HEK293 (cell line): Measurements from ENCODE around the gene SNAPC4.
A peak's percentile ranks its signal among the peaks of the same experiment; 100 is the strongest.

Source experiments
- CTCF ChIA-PET: fragments of 350-600 bp; formaldehyde crosslinking; extraction: SDS; loops from one replicate; lab custom pipeline; 2021; ENCODE audit warnings: antibody characterized with exemption; lab: Yijun Ruan, JAX
- POLR2A ChIA-PET: fragments of 300-600 bp; formaldehyde crosslinking; extraction: SDS; loops from one replicate; lab custom pipeline; 2020; ENCODE audit warnings: antibody characterized with exemption, inconsistent platforms; lab: Yijun Ruan, JAX
- H3K27ac ChIP-seq: fragments of 200-500 bp; sonication (Bioruptor generic); 2 replicates; pipeline ENCODE4 v1.5.1; 2014; ENCODE audit warnings: low read depth, low read length, control low read depth, inconsistent platforms; ENCODE audit errors: extremely low read depth
- H3K36me3 ChIP-seq, 2 experiments: fragments of 200-500 bp in 1 of 2; sonication (Bioruptor generic) in 1 of 2; 1 replicate in 1 of 2; 2 replicates in 1 of 2; pipeline ENCODE4 v1.5.1; 2014 to 2017; ENCODE audit warnings: inconsistent platforms in 2 of 2, low read length in 2 of 2; ENCODE audit not compliant: control insufficient read depth in 2 of 2, insufficient read depth in 1 of 2
- H3K4me1 ChIP-seq: fragments of 200-500 bp; sonication (Bioruptor generic); 2 replicates; pipeline ENCODE4 v1.5.1; 2014; ENCODE audit warnings: mild to moderate bottlenecking, low read length, inconsistent platforms; ENCODE audit not compliant: control insufficient read depth, insufficient read depth
- H3K4me3 ChIP-seq: 2 replicates; pipeline ENCODE4 v1.5.1; 2011; ENCODE audit warnings: low read depth, mild to moderate bottlenecking, control low read depth, low read length, moderate library complexity
- H3K9me3 ChIP-seq: fragments of 200-500 bp; sonication (Bioruptor generic); 2 replicates; pipeline ENCODE4 v1.5.1; 2014; ENCODE audit warnings: low read depth, low read length, inconsistent platforms; ENCODE audit not compliant: control insufficient read depth, insufficient read depth
- EGR2 ChIP-seq: fragments of 450-650 bp; formaldehyde crosslinking; IDR thresholded peaks from 2 replicates; pipeline ENCODE4 v1.5.1; 2016; ENCODE audit warnings: low read depth, missing biosample characterization, missing genetic modification characterization
- GLIS1 ChIP-seq: fragments of 450-650 bp; formaldehyde crosslinking; IDR thresholded peaks from 2 replicates; pipeline ENCODE4 v1.5.1; 2016; ENCODE audit warnings: missing biosample characterization, missing genetic modification characterization
- GLIS2 ChIP-seq: fragments of 450-650 bp; formaldehyde crosslinking; IDR thresholded peaks from 2 replicates; pipeline ENCODE4 v1.5.1; 2016; ENCODE audit warnings: missing biosample characterization, missing genetic modification characterization
- HOXC10 ChIP-seq: sonication (generic); formaldehyde crosslinking; IDR thresholded peaks from 2 replicates; pipeline ENCODE4 v1.8.1; 2023; ENCODE audit warnings: mild to moderate bottlenecking, missing genetic modification reagents
- KLF1 ChIP-seq: fragments of 450-650 bp; formaldehyde crosslinking; IDR thresholded peaks from 2 replicates; pipeline ENCODE4 v1.5.1; 2016; ENCODE audit warnings: missing biosample characterization, missing genetic modification characterization
- KLF17 ChIP-seq: fragments of 450-650 bp; formaldehyde crosslinking; IDR thresholded peaks from 2 replicates; pipeline ENCODE4 v1.5.1; 2016; ENCODE audit warnings: missing biosample characterization, missing genetic modification characterization
- ZFHX2 ChIP-seq: fragments of 450-650 bp; formaldehyde crosslinking; conservative IDR thresholded peaks from 2 replicates; pipeline ENCODE4 v1.5.1; 2016; ENCODE audit warnings: missing biosample characterization, missing genetic modification characterization
- ZNF138 ChIP-seq: fragments of 450-650 bp; formaldehyde crosslinking; IDR thresholded peaks from 2 replicates; pipeline ENCODE4 v1.5.1; 2016; ENCODE audit warnings: missing biosample characterization, missing genetic modification characterization, borderline replicate concordance
- ZNF211 ChIP-seq: fragments of 450-650 bp; formaldehyde crosslinking; IDR thresholded peaks from 2 replicates; pipeline ENCODE4 v1.5.1; 2016; ENCODE audit warnings: low read depth, missing biosample characterization, missing genetic modification characterization
- ZNF335 ChIP-seq: fragments of 450-650 bp; formaldehyde crosslinking; conservative IDR thresholded peaks from 2 replicates; pipeline ENCODE4 v1.5.1; 2016; ENCODE audit warnings: missing biosample characterization, missing genetic modification characterization
- ZNF600 ChIP-seq: fragments of 450-650 bp; formaldehyde crosslinking; IDR thresholded peaks from 2 replicates; pipeline ENCODE4 v1.5.1; 2016; ENCODE audit warnings: missing biosample characterization, missing genetic modification characterization
- ZNF701 ChIP-seq: fragments of 450-650 bp; formaldehyde crosslinking; IDR thresholded peaks from 2 replicates; pipeline ENCODE4 v1.5.1; 2016; ENCODE audit warnings: missing biosample characterization, missing genetic modification characterization
- ZNF768 ChIP-seq: fragments of 450-650 bp; formaldehyde crosslinking; IDR thresholded peaks from 2 replicates; pipeline ENCODE4 v1.5.1; 2018; ENCODE audit warnings: missing biosample characterization, mild to moderate bottlenecking, missing genetic modification characterization
- ZSCAN30 ChIP-seq: fragments of 450-650 bp; IDR thresholded peaks from 2 replicates; pipeline ENCODE4 v1.5.1; 2018; ENCODE audit warnings: missing biosample characterization, mild to moderate bottlenecking, missing genetic modification characterization, moderate library complexity
- ZSCAN5A ChIP-seq: fragments of 450-650 bp; formaldehyde crosslinking; IDR thresholded peaks from 2 replicates; pipeline ENCODE4 v1.5.1; 2016; ENCODE audit warnings: missing biosample characterization, missing genetic modification characterization
- TF ChIP-seq, protein P1 (sequence below): fragments of 450-650 bp; formaldehyde crosslinking; IDR thresholded peaks from 2 replicates; pipeline ENCODE4 v1.5.1; 2016; ENCODE audit warnings: missing biosample characterization, missing genetic modification characterization
- TF ChIP-seq, protein P2 (sequence below): fragments of 450-650 bp; formaldehyde crosslinking; IDR thresholded peaks from 2 replicates; pipeline ENCODE4 v1.5.1; 2016; ENCODE audit warnings: missing biosample characterization, missing genetic modification characterization, borderline replicate concordance

Gene SNAPC4

GRCh38 chr9:136430588-136431234 is 30.7 kb upstream of the SNAPC4 start:
- no peaks in the 10 kb centered on the region for H3K4me1 ChIP-seq
- CTCF ChIA-PET, result interaction anchor here (0.7 kb wide), 1 partner anchor 32 kb away, joined by 3 read pairs; no protein-coding TSS in a partner anchor
- peaks cover 0 to 66% of the 10 kb centered on the region in 2 experiments; a peak in 2 of 3 replicates for H3K36me3 ChIP-seq
- H3K4me3 ChIP-seq, result no peak overlapping the region
- H3K9me3 ChIP-seq, result no peaks in the 10 kb centered on the region
- TF ChIP-seq ZSCAN5A, result no peak
- TF ChIP-seq, protein P1, sequence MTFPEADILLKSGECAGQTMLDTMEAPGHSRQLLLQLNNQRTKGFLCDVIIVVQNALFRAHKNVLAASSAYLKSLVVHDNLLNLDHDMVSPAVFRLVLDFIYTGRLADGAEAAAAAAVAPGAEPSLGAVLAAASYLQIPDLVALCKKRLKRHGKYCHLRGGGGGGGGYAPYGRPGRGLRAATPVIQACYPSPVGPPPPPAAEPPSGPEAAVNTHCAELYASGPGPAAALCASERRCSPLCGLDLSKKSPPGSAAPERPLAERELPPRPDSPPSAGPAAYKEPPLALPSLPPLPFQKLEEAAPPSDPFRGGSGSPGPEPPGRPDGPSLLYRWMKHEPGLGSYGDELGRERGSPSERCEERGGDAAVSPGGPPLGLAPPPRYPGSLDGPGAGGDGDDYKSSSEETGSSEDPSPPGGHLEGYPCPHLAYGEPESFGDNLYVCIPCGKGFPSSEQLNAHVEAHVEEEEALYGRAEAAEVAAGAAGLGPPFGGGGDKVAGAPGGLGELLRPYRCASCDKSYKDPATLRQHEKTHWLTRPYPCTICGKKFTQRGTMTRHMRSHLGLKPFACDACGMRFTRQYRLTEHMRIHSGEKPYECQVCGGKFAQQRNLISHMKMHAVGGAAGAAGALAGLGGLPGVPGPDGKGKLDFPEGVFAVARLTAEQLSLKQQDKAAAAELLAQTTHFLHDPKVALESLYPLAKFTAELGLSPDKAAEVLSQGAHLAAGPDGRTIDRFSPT (tag by site-specific recombination), result peak; percentile 73
- 0 out of 2 replicates have a peak, but pooled peaks have one; percentile 11 for TF ChIP-seq ZNF600 (tag by site-specific recombination)
- H3K27ac ChIP-seq, result no peak overlapping the region
- POLR2A ChIA-PET, result interaction anchor here (0.5 to 1.0 kb wide), 3 partner anchors 15 to 334 kb away, joined by 3 to 9 read pairs (median 3); partner anchors contain the start of gene DNLZ

DNA sequence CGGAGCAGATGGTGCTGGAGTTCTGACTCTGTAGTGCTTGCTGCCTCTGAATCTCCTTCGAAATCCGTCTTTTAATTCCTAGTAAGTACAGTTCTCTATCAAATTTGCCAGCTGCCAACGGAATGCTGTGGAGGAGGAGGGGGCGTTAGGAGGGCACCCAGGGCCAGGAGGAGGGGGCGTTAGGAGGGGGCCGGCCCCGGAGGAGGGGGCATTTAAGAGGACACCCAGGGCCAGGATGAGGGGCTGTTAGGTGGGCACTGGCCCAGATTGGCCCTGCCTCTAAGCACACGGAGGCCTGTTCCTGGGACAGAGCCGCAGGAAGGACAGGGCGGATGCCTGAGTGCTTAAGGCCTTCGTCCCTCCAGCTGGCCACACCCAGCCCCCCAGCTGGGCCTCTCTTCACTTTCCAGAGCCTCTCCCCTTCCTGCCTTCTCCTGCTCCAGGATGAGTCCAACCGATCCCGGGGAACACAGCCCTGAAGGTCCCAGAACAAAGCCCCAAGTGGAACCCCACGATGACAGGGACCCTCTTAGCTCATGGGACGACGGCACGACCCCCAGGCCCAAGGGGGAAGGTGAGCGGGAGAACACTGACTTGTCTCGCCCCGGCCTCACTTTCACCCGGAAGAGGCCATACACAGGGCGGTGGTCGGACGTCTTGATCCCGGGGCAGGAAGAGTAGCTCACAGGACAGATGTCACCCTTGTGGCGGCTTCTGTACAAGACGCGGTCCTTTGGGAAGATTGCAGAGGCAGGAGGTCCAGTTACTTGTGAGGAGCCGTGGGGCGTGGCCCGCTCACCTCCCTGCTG is 29.9 kb upstream of the SNAPC4 start:
- Histone ChIP-seq H3K4me3 (no peak overlapping the region), H3K36me3 (peaks cover 0 to 60% of the 10 kb centered on the region in 2 experiments; a peak in 2 of 3 replicates), H3K4me1 (no peaks in the 10 kb centered on the region), H3K9me3 (no peaks in the 10 kb centered on the region), H3K27ac (no peak overlapping the region)
- POLR2A ChIA-PET, result interaction anchor here (0.5 to 1.0 kb wide), 3 partner anchors 16 to 333 kb away, joined by 3 to 9 read pairs (median 3); partner anchors contain the start of gene DNLZ
- CTCF ChIA-PET, result interaction anchor here (0.7 kb wide), 1 partner anchor 33 kb away, joined by 3 read pairs; no protein-coding TSS in a partner anchor
- TF ChIP-seq ZNF211 (no peak), ZNF335 (tag by site-specific recombination) (no peak), GLIS1 (tag by site-specific recombination) (peak; percentile 23; the same call in 1 of the 2 replicates), ZSCAN30 (tag by site-specific recombination) (no peak), ZNF138 (tag by site-specific recombination) (no peak), KLF1 (tag by site-specific recombination) (peak; percentile 55; the same call in 1 of the 2 replicates), HOXC10 (CRISPR knock-in tag) (no peak), ZFHX2 (tag by site-specific recombination) (peak; percentile 62), KLF17 (tag by site-specific recombination) (peak; percentile 29; the same call in 1 of the 2 replicates), GLIS2 (tag by site-specific recombination) (0 out of 2 replicates have a peak, but pooled peaks have one; percentile 20), ZNF768 (tag by site-specific recombination) (no peak), EGR2 (peak; percentile 63; the same call in 1 of the 2 replicates), ZNF701 (tag by site-specific recombination) (no peak)
- TF ChIP-seq, protein P2, sequence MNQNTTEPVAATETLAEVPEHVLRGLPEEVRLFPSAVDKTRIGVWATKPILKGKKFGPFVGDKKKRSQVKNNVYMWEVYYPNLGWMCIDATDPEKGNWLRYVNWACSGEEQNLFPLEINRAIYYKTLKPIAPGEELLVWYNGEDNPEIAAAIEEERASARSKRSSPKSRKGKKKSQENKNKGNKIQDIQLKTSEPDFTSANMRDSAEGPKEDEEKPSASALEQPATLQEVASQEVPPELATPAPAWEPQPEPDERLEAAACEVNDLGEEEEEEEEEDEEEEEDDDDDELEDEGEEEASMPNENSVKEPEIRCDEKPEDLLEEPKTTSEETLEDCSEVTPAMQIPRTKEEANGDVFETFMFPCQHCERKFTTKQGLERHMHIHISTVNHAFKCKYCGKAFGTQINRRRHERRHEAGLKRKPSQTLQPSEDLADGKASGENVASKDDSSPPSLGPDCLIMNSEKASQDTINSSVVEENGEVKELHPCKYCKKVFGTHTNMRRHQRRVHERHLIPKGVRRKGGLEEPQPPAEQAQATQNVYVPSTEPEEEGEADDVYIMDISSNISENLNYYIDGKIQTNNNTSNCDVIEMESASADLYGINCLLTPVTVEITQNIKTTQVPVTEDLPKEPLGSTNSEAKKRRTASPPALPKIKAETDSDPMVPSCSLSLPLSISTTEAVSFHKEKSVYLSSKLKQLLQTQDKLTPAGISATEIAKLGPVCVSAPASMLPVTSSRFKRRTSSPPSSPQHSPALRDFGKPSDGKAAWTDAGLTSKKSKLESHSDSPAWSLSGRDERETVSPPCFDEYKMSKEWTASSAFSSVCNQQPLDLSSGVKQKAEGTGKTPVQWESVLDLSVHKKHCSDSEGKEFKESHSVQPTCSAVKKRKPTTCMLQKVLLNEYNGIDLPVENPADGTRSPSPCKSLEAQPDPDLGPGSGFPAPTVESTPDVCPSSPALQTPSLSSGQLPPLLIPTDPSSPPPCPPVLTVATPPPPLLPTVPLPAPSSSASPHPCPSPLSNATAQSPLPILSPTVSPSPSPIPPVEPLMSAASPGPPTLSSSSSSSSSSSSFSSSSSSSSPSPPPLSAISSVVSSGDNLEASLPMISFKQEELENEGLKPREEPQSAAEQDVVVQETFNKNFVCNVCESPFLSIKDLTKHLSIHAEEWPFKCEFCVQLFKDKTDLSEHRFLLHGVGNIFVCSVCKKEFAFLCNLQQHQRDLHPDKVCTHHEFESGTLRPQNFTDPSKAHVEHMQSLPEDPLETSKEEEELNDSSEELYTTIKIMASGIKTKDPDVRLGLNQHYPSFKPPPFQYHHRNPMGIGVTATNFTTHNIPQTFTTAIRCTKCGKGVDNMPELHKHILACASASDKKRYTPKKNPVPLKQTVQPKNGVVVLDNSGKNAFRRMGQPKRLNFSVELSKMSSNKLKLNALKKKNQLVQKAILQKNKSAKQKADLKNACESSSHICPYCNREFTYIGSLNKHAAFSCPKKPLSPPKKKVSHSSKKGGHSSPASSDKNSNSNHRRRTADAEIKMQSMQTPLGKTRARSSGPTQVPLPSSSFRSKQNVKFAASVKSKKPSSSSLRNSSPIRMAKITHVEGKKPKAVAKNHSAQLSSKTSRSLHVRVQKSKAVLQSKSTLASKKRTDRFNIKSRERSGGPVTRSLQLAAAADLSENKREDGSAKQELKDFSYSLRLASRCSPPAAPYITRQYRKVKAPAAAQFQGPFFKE, result no peak
- TF ChIP-seq, protein P1 (tag by site-specific recombination), result no peak
